ENCODE results near the gene ISL1.

The ISL1 gene

DNA sequence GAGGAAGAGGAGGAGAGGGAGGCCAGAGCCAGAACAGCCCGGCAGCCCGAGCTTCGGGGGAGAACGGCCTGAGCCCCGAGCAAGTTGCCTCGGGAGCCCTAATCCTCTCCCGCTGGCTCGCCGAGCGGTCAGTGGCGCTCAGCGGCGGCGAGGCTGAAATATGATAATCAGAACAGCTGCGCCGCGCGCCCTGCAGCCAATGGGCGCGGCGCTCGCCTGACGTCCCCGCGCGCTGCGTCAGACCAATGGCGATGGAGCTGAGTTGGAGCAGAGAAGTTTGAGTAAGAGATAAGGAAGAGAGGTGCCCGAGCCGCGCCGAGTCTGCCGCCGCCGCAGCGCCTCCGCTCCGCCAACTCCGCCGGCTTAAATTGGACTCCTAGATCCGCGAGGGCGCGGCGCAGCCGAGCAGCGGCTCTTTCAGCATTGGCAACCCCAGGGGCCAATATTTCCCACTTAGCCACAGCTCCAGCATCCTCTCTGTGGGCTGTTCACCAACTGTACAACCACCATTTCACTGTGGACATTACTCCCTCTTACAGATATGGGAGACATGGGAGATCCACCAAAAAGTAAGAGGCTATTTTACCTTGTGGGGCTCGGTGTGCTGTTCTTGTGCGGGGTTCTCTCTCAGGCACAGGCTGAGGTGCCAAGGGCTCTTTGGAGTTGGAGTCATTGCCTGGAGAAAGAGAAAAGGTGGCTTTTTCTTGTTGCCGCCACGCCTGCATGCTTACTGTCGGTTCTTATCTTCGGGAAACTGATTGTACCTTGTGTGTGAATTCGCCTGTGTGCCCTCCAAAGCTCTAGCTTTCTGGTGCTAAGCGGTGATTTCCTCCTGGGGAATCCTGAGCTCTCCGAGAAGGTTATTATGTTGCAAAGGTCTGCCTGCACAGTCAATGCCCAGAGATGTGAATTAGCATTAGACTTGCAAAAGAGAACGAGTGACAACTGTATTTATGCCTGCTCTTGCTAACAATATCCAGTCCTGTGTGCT is at the start of gene ISL1:
Gene ISL1 (plus strand): TSS at position 318 of the 991 bp plus-strand sequence. CDS start 224 bp downstream, at position 542.
- no peak for DNase-seq (ENCODE audit: low read depth in 2 of 2)

GRCh38 chr5:51336878-51337277 is 46.4 kb upstream of the ISL1 start:
- DNase-seq (ENCODE audit: low read depth in 2 of 2): no peak

GRCh38 chr5:51345106-51345505 is 38.1 kb upstream of the ISL1 start:
- no peak for DNase-seq (ENCODE audit: low read depth in 2 of 2)

DNA sequence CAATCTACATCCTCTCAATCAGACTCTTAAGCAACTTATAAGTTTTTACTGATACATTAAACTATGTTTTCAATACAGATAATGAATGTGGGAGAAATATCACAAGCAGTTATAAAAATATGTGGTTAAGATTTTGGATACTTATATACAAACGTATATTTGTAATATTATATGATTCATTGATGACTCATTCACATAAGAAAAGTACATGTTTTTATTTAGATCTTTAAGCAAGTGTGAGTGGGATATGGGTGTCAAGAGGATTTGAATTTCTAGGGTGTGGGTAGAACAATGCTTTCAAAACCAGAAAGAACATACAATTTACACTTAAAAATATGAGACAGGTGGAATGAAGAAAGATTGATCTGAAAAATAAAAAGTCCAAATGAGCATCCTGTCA is 36.1 kb upstream of the ISL1 start:
- no peak for DNase-seq (ENCODE audit: low read depth in 2 of 2)

DNA sequence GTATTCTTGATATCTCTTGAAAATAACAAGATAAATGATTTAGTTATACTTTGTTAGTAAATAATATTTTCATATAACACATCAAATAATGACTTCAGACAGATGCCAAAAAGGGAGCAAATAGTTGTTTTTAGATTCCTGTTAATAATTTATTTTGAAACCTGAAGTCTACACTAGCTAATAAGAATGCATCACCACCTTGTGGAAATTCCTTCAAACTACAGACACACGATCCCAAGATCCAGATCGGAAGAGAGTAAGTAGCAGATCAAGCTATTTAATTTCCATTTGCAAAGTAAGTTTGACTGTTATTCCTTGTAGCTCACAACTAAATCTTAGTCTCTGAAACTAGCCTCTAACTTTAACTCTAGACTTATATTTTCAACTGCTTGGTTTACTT is 35.5 kb upstream of the ISL1 start:
- no peak for DNase-seq (ENCODE audit: low read depth in 2 of 2)

- DNase-seq (ENCODE audit: low read depth in 2 of 2): no peak
These were observed 12.2 kb upstream of the ISL1 start for GRCh38 chr5:51371052-51371451.

DNA sequence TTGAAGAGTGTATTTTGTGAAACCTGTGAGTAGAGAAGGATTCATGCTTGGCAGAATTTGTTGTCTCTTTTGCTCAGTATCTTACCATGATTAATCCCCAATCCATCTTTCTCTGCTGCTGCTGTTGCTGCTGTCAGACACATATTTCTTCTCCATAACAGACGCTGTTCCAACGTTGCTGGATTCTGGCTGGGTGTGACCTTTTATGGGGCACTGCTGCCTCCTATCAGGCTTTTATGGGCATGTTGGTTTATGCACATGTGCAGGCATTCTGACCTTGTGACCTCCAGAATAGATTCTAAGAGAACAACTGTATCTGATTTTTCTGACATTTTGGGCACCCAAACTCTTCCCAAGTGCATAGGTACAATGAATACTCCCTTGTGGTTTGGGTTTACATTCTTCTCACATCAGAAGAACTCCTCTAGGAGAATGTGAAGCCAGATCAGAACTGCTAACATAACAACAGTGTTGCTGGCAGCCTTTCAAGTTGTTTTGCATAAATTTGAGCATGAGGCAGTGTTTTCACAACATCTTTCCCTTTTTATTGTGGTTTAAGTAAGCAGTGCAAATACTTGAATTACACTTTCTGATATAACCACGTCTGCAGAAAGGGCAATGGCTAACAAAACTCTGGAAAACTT is 9.2 kb upstream of the ISL1 start:
- no peak for DNase-seq (ENCODE audit: low read depth in 2 of 2)

DNA sequence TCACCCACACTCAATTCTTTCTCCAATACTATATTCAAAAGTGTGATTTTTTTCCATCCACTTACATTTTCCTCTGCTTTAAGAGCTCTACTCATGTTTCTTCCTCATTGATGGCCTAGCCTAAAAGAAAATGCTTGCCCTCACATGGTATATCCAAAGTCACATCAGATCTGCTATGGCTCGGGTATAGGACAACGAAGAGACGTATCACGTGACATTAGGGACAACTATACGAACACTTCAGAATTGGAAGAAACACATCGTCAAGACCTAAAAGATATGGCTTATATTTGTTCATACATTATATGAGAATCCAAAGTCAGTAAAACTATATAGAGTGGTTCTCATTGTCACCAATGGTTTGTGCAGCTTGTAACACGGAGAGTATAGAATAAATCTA is 8.2 kb upstream of the ISL1 start:
- no peak for DNase-seq (ENCODE audit: low read depth in 2 of 2)

DNA sequence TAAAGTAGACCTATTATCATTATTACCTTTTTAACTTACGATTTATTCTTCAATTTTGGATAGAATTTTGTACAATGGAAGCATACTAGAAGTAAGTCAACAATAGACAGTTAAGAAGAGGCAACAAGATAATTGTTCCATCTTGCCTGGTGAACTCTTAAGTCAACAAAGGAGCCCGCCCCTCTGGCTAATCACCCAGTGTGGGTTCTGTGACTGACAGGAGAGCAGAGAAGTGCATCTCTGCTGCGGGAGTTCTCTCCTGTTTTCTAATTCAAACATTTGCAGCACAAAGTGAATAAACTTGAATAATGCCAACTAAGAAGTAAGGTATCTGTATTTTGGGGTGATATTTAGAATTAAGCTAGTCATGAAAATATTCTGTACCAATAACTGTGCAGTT is 6.7 kb upstream of the ISL1 start:
- no peak for DNase-seq (ENCODE audit: low read depth in 2 of 2)

DNA sequence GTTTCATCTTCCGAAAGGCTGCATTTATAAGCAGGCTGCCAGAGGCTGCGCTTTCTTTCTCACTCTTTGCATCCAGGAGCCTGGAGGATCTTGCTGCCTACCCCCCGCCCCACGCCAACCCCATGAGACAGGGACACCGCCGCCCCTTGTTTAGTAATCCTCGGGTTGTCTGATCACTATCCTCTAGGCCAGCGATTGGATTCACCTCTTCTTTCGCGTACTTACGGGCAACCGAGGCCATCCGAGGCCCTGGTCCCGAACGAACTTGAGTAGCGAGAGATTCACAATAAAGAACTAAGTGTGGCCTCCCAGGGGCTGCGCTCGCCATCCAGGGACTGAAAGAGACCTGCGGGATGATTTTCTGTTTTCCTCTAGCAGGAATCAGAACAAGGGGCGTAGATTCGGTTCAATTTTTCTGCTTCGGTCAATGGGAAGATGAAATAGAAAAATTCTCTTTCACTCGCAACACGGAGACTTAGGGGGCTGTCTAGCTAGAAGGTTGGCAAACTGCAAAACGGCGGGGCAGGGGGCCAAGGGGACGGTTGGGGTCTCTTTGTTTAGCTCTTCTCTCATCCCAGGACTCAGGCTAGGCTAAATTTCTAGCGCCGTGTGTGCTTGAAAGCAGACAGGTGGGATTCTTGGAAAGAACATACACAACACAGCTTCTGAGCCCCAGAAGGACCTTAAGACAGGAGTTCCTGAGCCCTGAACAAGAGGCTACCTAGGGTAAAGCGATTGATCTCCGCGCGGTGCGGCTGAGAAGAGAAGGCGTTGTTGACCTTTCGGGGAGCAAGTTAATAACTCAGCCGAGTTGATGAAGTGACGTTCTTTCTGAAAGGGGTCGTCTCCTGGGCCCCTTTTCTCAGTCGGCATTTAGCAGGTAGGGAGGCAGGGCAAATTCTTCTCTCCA is 5.8 kb upstream of the ISL1 start:
- DNase-seq (ENCODE audit: low read depth in 2 of 2): no peak

GRCh38 chr5:51378061-51378409 is 5.2 kb upstream of the ISL1 start:
- no peak for DNase-seq (ENCODE audit: low read depth in 2 of 2)

DNA sequence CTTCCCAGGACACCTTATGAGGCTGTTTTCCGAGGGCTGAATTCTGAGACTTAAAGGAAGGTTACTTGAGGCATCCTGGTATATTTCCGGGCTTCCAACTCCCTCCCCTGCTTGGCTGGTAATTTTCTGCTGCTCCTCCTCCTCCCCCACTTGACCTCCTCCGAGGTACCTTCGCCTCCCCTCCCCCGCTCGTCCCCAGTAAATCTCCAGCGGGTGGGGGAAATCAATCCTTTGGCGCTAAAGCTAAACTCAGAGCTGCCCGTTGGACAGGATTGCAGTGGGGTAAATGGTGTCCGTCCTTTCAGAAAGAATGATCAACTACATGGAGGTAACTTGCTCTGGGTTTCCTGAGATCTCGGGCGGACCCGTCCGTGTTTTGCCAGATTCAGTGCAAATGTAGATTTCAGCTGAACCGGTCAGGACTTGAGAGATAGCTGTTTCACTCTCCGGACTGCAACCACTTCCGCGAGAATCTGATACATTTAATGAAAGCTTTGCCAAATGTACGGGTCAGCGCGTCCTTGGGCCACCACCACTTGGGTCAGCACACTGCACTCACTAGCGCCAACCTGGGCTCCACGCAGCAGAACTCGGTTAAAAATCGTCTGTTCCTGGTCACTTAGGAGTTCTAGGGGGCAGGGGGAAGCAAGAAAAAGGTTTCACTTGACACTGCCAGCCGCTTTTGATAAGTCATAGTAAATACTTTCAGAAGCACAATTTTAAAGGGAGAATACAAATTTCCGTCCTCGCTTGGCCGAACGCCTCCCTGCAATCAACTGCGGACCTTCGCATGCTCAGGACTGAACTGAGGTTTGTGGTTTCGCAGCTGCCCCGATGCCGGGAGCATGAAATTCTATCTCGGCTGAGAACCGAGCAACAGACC is 4.6 kb upstream of the ISL1 start:
- DNase-seq (ENCODE audit: low read depth in 2 of 2): no peak

DNA sequence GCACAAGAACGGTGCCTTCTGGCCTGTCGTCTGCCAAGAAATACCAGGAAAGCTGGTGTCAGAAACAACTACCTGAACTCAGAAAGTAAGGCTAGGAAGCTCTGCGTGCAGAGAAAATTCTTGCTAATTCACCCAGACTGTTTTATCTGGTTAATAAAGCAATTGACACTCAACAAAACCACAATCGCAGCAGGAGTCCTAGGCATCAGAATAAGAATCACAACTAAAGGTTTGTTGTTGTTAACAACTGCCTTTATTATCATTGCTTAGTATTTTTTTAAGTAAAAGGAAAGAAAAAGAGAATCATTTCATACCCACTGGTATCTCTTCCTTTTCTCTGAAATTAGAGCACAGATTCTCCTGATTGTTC is 3.9 kb upstream of the ISL1 start:
- DNase-seq (ENCODE audit: low read depth in 2 of 2): no peak

GRCh38 chr5:51380603-51381207 is 2.5 kb upstream of the ISL1 start:
- no peak for DNase-seq (ENCODE audit: low read depth in 2 of 2)

DNA sequence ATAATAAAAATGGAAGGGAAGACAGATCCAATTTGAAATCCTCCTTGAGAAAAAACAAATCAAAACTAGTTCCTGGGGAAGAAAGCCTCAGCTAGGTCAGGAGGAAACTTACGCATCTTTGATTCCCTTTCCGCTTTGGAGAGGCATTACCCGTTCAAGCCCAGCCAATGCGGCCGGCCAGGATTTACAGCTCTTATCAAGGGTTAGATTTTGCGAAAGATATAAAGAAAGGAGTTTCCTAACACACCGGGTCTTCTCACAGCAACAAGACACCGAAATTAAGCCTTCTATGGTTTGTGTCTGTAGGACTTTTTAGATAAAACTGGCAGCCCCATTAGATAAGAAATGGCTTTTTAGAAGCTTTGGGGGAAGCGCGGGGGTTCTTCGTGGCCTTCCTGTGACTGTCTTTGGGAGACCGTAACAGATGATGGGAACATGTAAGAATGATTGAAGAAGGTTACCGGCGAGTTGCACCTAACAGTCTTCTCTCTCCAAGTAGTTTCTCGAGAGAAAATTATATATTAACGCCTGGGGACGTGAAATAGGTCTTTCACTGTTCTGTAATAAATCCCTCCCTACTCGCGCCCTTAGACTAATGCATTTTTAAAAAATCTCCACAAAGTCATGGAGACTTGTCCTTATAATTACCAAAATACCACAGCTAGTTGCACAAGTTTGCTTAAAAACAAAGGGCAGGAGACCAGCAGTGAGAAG is 1.3 kb upstream of the ISL1 start:
- DNase-seq (ENCODE audit: low read depth in 2 of 2): no peak

DNA sequence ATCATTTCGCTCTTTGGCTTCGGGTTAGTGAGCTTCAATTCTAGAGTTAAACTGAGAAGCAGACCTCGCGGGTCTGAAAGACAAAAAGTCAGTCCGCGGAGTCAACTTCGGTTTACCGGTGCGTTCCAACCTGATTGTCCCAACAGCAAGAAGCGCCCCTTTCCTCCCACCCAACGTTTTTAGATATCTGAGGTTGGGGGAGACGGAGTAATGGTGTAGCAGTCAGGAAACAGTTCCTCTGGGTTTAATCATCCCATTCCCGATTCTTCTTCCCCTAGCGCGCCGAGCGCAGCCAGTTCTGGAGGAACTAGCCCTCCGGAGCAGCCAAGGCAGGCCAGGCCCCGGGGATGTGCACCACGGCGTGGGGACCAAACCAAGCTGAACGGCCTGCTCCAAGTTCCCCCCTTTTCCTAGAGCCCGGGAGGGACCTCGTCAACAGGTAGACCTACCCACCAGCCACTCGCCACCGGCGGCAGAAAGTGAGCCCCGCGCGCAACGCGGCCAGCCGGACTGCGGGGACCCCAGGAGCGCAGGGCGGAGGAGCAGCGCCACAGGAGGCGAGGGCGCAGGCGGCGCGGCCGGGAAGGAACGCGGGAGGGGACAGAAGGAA is 622 bp upstream of the ISL1 start:
- DNase-seq (ENCODE audit: low read depth in 2 of 2): no peak

DNA sequence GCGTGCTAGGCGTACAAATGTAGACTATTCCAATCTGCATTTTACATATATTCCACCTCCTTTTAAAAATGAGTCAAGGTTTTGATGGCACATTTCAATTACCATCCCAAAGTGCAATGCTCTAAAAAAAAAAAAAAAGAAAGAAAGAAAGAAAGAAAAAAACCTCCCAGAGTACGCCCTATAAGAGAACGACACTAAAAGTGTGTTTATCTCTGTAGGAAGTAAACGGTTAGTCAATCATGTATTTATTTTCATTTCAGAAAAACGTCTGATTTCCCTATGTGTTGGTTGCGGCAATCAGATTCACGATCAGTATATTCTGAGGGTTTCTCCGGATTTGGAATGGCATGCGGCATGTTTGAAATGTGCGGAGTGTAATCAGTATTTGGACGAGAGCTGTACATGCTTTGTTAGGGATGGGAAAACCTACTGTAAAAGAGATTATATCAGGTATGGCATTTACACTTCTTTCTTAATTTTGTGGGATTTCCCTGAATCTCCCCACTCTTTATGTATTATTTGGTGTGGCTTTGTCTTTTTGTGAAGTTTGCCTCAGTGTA is 1.1 kb downstream of the ISL1 start:
- DNase-seq (ENCODE audit: low read depth in 2 of 2): no peak

- no peak for DNase-seq (ENCODE audit: low read depth in 2 of 2)
These were observed 2.0 kb downstream of the ISL1 start for GRCh38 chr5:51385216-51385615.

Data from stimulated activated CD8-positive, alpha-beta memory T cell treated with anti-CD3 and anti-CD28 coated beads, Interleukin-2, amount 100 ng/mL, for 48 hours (primary cell).